LHCN-M2 (cell line): Measurements from ENCODE around the gene UBTD1. TPM values are rescaled to one million over a fixed set of nuclear protein-coding genes. Genes with fewer than 3 reads are reported as not detected.
"Not testable (repeated sequence)": the region's sequence is repeated elsewhere in the genome, so short reads cannot be mapped to it uniquely, and the experiment has no call there.

Source experiments
- DNase-seq: peaks from one replicate; pipeline ENCODE4 v3.0.0-alpha.2; 2012; ENCODE audit warnings: low read depth
- total RNA-seq: library from RNA; depleted of rRNA; stranded (reverse); fragments of >200 nt; gene quantifications from 2 replicates; pipeline ENCODE4 v1.2.3, GENCODE V29; 2014

Gene UBTD1
- total RNA-seq, 1 experiment from 2014 or later: 39.3 TPM

DNA sequence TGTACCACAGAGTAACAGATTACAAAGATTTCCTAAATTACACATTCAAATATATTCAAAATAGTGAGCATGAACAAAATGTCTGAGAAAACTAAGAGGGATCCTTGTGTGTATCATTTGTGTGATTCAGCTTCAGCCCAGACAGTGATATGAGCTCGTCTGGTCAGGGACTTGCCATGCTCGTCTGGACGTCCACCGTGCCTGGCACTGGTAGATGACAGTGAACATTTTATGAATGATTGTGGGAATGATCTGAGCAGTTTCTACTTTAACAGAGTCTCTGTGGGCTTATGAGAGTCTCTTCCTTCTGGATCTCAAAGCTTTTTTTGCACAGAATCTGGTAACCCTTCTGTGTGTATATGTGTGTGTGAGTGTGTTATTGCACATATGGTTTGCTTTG, 39.7 kb downstream of the UBTD1 start:
- peak; percentile 41 for DNase-seq

DNA sequence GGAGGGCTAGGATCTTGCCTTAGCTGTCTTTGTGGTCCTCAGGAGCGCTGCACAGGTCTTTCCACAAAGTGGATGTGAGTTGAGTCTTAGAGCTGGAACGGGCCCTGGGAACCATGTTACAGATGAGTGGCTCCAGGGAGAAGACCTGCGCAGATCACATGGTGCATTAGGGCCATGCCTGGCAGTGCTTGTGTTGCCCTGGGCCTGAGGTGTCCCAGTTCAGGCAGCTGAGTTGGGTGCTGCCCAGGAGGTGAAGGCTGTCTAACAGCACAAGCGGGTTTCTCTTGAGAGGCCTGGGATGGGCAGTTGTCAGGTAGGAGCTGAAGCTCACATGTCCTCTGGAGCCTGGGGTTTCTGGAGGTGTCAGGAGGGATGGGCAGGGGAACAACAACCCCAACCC, 40.1 kb downstream of the UBTD1 start:
- DNase-seq: no peak

DNA sequence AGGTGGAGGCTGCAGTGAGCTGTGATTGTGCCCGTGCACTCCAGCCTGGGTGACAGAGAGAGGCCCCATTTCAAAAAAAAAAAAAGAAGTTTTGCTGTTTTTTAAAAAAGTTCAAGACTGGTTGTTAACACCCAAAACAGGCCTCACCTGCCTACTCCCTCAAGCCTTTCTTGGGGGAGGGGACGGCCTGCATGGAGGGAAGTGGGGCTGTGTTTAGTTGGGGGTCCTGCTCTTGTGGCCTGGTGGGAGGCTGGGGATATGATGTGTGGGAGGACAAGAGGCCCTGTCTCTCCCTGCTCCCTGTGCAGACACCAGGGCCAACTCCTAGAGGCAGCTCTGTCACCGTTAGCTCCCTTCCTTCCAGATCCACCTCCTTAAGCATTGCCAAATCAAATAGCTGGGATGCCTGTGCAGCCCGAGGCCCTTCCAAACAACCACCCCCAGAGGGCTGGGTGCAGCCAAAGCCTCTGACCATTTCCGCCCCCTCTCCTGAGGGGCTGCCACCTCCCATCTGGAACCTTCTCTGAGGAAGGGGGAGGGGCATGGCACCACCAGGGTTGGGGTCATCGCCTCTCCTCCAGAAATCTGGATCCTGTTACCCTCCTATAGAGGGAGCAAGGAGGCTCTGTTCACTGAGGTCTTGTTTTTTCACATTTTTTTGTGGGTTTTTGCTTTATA, 40.9 kb downstream of the UBTD1 start:
- peak; percentile 40 for DNase-seq

DNA sequence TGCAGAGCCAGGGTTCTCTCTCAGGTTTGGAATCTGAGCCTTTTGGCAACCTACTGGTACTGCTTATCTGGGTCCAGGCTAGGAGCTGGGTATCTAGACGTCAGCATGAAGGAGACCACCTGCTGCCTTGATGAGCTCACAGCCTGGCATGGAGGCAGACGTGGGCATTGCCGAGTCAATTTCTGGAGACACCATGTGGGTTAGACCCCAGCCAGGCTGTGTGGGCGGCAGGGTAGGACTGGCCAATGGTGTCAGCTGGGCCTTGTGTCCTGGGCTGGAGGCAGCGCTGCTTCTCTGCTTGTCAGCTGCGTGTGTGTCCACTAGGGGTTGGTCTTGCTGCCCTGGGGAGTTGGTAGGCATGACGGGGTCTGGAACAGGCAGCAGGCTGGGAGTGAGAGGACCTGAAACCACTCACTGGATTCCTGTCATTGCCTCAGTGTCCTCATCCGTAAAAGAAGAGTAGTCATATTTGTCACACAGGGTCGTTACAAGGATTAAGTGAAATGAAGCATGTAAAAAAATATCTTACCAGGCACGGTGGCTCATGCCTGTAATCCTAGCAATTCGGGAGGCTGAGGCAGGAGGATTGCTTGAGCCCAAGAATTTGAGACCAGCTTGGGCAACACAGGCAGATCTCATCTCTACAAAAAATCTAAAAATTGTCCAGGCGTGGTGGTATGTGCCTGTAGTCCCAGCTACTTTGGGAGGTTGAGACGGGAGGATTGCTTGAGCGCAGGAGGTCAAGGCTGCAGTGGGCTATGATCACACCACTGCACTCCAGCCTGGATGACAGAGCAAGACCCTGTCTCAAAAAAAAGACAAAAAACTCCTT, 42.2 kb downstream of the UBTD1 start:
- DNase-seq: peak; percentile 54

DNA sequence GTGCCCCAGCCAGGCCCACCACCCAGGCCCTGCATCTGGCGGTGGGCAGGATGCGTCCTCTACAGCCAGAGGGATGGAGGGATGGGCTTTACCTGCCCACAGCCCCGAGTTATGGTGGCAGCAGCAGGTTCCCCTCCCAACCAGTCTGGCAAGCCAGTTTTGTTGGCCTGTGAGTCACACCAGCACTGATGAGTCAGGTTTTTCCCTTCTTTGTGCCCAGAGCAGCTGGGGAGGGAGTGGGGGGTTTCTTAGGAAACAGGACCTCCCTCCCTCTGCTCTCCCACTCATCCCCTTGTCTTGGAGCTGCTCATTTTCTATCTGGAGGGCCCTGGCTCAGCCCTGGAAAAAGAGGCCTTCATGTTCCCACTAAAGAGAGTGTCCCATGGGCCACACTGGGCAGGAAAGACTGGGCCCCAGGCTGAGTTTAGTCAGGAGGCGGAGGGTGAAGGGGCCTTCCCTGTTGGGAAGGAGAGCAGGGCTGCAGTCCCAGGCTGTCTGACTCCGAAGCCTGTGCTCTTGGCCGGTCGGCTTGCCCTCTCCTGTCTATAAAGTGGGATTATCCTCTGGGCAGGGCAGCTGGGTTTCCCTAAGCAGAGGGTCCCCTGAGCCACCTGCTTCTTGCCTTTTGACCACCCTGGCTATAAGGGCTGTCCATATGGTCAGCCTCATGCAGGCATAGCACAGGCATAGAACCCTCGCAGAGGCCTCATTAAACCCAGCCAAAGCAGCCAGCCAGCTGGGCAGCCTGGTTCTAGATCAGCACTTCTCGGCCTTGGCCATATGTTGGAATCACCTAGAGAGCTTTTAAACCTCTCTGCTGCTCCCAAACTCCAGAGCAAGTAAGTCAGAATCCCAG, 43.7 kb downstream of the UBTD1 start:
- DNase-seq: peak; percentile 97

DNA sequence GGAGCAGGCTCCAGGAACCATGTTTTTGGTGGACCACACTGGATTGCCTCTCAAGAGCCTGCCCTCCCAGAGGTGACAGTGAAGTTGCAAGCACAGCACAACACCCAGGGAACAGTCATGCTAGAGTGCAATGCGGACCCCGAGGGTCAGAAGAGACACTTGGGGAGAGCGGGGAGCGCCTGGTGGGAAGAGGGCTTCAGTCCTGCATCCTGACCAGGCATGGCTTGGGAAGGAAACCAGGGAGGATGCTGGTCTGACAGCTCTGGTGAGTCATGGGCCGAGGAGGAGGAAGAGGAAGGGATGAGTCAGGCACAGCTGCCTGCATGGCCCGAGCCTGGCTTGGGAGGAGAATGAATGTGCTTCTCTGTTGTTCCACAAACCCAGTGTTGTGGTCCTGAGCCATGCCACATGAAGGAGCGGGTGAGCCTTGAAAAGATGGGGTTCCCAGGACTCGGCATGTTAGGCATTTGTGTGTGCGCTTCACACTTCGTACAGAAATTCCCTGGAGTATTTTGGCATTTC, 44.4 kb downstream of the UBTD1 start:
- peak; percentile 100 for DNase-seq

DNA sequence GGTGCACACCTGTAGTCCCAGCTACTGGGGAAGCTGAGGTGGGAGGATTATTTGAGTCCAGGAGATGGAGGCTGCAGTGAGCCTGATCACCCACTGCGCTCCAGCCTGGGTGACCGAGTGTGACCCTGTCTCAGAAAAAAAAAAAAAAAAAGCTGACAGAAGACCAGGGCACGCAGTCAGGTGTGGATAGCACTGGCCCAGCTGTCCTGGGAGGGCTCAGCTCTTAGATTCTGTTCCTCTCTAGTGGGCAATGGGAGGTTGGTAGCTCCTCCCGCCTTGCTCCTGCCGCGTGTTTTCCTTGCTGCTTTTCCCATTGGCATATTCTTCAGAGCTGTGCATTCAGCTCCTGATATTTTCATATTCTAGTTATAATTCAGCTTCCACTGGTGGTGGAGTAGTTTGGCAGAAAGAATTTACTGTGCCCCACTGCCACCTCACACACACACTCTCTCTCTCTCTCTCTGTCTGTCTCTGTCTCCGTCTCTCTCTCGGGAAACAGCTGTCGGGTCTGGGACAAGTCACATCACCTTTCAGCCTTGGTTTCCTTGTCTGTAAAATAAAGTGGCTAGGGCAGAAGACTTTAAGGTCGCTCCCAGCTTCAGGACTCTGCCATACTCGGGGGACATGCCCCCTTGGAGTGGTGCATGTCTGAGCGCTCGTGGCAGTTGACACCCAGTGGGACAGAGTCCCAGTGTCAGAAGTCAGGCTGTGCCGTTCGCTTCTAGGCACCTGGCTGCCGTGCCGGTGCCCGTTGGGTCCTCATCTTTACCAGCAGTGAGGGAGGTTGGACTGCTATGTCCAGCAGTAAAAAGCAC, 47.9 kb downstream of the UBTD1 start:
- peak; percentile 59 for DNase-seq

DNA sequence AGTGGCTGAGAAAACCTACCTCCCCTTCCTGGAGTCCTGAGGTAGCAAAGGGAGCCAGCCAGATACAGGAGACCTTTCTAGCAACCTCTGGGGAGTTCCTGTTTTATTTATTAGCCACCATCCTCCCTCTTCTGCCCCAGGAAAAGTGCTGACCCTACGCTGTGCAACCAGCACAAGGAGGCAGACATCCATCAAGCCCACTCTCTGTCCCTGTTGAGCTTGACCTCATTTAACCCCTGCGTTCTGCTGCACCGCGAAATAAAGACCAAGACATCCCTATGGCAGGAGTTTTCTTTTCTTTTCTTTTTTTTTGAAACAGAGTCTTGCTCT, 48.5 kb downstream of the UBTD1 start:
- no peak for DNase-seq

DNA sequence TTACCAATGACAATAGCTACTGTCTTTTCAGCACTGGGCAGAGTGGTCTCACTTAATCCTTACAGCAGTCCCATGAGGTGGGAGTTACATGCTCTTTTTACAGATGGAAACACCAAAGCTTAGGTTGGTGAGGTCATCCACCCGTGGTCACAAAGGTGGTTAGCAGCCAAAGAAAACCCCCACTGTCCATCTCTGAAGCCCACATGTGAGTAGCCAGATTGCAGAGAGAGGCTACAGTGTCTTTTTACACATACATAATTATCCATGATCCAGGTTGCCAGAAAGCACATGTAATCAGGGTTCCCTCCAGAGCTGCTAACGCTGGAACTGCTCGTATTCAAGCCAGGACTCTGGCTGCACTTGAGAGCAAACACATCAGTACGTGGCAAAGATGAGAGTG, 49.2 kb downstream of the UBTD1 start:
- DNase-seq: peak; percentile 49

DNA sequence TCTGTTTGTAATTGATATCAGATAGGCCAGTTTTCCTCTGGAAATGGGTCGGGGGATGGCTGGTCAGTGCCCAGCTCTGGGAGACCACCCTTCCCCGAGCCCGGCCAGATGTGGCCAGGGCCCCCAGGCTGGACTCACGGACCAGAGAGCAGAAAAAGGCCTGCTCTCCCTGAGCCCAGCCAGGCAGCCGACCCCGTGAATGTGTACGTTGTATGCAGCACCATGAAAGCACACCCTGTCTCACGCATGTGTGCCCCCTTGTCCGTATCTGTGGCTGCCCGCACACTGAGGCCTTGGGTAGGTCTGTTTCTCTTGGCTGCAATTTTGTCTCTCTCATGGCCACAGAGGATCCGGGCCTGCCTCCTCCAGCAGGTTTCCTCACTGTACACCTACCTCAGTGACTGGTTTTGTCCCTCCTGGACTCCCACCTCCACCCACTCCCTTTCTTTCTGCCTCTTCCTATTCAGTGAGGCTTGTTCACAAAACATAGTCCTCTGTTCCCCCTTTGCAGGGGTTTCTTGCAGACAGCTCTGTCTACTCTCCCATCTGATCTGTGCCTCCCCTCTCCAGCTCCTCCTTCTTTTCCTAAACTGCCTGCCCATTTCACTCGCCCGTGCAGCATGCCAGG, 50.2 kb downstream of the UBTD1 start:
- no peak for DNase-seq

DNA sequence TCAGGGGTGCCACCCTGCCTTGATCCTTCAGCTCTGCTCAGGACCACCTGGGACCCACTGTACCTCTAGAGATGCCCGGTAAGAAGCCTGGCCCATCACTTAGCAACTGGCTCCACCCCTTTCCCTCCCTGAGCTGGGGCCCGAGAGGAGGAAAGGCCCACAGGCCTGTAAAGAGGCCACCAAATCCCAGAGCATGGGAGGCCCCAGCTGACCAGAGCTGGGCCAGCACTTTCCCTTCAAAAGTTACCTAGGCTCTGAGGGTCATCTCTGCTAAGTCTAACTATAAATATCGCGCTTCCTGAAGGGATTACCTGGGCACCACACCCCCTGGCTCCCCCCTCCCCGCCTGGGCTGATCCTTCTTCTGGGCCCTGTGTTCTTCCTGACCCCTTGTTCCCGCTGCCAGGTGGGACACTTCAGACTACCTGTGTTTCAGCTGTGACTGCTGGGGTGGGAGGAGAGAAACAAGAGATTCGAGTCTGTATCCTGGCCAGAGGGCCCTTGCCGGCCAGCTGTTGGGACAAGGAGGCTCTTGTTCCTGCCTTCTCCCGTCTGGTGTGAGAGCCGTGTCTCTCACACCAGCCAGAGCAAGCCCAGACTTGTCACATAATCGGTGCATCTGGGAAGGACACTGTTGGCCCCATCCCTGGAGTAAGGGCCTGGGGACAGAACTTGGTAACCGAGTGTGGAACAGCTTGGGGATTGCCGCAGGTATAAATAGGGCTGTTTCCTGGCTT, 51.0 kb downstream of the UBTD1 start:
- no peak for DNase-seq

DNA sequence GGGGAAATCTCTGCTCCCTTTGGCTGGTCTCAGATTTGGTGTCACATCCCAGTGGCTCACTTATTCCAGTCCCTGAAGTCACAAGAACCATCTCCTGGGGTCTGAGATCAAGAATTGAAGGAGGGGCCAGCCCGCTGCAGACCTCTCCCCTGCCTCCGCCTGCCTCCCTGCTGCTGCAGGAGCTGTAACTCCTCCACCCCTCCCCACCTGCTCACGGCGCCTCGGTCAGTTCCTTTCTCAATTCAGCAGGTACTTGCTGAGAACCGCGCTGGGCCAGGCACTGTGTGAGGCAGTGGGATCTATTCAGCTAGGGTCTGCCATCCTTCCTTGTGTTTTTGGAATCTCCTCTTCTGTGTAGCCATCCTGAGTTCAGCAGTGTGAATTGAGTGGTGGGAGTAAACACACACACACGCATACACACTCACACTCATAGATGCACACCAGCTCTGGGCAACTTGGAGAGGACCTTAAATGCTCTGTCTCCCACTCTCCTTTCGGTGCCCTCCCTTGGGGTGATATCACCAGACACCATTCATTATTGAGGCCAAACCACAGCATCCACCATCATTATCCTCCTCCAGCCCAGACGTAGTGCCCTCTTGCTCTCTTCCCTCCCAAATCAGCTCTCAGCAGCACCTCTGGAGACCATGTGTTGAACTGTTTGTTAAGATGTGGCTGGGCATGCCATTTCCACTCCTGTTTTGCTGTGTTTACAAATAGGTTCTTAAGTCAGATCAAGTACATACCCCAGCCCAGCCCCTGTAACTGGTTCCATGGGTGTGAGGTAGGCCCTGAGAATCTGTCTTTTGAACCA, 51.8 kb downstream of the UBTD1 start:
- DNase-seq: no peak

DNA sequence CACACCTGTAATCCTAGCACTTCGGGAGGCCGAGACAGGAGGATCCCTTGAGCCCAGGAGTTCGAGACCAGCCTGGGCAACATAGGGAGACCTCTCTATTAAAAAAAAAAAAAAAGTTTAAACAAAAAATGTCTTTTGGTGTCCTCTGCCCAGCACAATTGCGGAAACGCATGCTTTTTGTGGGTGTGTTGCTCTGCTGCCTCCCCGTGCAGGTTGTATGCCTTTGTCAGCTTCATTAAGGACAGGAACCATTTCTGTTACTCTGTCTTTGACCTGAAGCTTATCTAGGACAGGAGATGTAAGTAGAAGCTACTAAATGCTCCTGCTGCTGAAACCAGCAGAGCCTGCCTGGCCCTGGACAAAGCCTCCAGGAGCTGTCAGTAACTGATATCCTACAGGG, 52.5 kb downstream of the UBTD1 start:
- no peak for DNase-seq

DNA sequence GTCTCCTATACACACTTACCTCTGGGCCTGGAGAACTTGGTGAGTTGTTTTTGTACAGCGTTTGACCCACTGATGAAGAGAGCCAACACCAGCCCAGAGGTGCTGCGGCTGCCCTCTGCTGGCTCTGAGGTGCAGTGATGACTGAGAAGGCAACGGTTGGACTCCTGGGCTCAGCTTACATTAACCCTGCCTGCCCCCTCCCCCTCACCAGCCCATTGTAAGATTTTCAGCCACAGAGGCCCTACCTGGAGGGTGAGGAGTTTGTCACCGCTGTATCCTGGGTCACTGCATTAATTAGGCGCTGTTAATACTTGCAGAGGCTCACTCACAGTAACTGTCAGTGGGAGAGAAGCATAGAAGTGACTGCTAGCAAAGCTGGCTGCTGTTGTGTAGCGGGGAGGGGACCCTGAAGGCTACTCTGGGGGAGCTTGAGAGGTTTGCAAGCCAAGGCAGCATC, 54.9 kb downstream of the UBTD1 start:
- DNase-seq: peak; percentile 71

DNA sequence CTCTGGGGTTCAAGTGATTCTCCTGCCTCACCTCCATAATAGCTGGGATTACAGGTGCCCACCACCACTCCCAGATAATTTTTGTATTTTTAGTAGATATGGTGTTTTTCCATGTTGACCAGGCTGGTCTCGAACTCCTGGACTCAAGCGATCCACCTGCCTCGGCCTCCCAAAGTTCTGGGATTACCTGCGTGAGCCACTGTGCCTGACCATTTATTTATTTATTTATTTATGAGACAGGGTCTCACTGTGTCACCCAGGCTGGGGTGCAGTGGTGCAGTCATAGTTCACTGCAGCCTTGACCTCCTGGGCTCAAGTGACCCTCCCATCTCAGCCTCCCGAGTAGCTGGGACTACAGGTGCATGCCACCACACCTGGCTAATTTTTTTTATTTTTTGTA, 55.6 kb downstream of the UBTD1 start:
- not testable (repeated sequence) for DNase-seq

DNA sequence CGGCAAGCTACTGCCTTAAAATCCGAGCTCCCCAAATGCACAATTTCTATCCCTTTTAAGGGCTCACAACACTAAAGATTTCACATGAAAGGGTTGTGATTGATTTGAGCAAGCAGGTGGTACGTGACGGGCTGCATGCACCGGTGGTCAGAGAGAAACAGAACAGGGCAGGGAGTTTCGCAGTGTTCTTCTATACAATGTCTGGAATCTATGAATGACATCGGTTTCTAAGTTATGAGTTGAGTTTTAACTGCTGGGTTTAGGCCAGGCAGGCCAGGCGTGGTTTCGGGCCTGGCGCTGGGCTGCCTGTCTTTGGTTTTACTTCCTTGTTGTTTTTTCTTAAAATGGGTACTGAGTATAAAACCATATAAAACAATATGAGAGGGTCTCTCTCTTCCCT, 56.8 kb downstream of the UBTD1 start:
- DNase-seq: not testable (repeated sequence)

DNA sequence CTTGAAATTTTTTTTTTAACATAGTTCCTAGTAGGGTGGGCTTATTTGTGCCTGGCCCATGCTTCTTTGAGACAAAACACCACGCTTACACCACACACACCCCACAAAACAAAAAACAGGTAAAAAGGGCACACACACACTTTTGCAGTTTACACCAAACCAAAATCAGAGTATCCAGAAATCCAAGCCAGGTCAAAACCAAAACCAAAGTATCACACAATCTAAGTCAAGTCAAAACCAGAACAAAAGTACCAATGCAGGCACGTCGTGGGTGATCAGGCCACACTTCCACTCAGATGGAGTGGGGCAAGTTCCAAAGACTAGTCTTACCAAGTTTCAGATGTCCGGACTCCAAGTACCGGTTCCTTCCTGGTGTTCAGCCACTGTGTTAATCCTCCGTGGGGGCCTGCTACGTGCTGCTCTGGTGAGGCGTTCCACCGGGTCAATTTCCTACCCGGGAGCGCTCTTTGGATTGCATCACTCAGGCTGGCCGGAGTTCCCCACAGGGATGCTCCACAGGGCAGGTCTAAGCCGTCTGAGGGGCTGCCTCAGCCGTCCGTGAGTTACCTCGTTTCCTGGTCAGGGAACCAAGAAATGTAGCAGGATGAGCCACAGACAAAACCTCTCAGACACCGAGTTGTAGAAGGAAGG, 62.1 kb downstream of the UBTD1 start:
- DNase-seq: peak; percentile 58

DNA sequence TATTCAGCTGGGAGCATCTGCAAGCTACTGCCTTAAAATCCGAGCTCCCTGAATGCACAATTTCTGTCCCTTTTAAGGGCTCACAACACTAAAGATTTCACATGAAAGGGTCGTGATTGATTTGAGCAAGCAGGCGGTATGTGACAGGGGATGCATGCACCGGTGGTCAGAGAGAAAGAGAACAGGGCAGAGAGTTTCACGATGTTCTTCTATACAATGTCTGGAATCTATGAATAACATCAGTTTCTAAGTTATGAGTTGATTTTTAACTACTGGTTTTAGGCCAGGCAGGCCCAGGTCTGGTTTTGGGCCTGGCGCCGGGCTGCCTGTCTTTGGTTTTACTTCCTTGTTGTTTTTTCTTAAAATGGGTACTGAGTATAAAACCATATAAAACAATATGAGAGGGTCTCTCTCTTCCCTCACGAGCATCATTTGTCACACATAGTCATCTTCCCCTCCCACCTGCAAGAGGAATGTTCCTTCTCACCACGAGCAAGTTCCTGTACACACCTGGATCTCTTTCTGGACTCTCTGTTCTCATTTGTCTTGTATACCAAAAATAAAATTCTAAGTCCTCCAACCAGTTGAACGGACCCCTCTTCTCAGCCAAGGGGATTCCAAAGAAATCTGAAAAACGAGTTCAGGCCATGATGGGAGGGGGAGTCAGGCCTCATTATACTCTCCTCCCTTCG, 62.8 kb downstream of the UBTD1 start:
- not testable (repeated sequence) for DNase-seq
